Right atrium auricular region (tissue), 2 donors: ENCODE measurements around the gene OR4F6. TPM values are rescaled to one million over a fixed set of nuclear protein-coding genes. Genes with fewer than 3 reads are reported as not detected.
"Not testable (repeated sequence)": the region's sequence is repeated elsewhere in the genome, so short reads cannot be mapped to it uniquely, and the experiment has no call there.

Experiments used
- DNase-seq: peaks from one replicate; pipeline ENCODE4 v3.0.0-alpha.2; 2019; ENCODE audit warnings: low spot score
- H3K27ac ChIP-seq, 2 donors: fragments of 200-600 bp; sonication (generic); 1 replicate in 1 of 2; 2 replicates in 1 of 2; pipeline ENCODE4 v1.5.1; 2016 to 2019
- H3K27me3 ChIP-seq, 2 donors: fragments of 200-600 bp; sonication (generic); one replicate each; pipeline versions ENCODE4 v1.5.1 to v1.6.0; 2017 to 2019
- H3K36me3 ChIP-seq: fragments of 200-600 bp; sonication (generic); one replicate; pipeline ENCODE4 v1.5.1; 2016
- H3K4me1 ChIP-seq, 2 donors: fragments of 200-600 bp; sonication (generic); one replicate each; pipeline versions ENCODE4 v1.5.1 to v1.6.0; 2017 to 2019
- H3K4me3 ChIP-seq, 2 donors: fragments of 200-600 bp; sonication (generic); 1 replicate in 1 of 2; 2 replicates in 1 of 2; pipeline ENCODE4 v1.5.1; 2017 to 2019; ENCODE audit warnings: mild to moderate bottlenecking in 1 of 2, moderate library complexity in 1 of 2
- H3K9me3 ChIP-seq, 2 donors: fragments of 200-600 bp; sonication (generic); one replicate each; pipeline ENCODE4 v1.5.1; 2019
- total RNA-seq, 2 donors: library from RNA; depleted of rRNA; stranded (reverse); fragments of >200 nt; gene quantifications; one replicate each; pipeline ENCODE4 v1.1.0, GENCODE V29; 2016
- TF ChIP-seq, protein P1 (sequence below), 2 donors: fragments of 200-600 bp; sonication (generic); IDR thresholded peaks; one replicate each; pipeline ENCODE4 v1.5.1; 2019; ENCODE audit warnings: antibody characterized with exemption in 2 of 2

The OR4F6 gene
- total RNA-seq, 2 donors from 2014 or later, result not detected

DNA sequence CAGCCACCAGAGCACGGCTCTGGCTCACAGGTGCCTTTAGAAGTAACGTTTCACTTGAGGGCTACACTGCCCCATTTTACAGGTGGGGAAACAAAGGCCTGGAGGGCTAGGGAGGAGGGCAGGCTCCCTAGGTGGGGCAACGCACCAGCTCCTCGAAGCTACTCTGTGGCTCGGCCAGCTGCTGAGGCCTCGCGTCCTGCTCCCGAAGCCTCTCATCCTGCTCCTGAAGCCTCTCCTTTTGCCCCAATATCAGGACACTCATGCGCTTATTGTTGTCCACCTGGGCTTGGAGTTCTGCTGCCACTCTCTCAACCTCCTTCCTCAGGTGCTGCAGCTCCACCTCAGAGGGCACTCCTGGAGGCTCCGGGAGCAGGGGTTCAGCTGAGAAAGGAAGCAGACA is 28.2 kb upstream of the OR4F6 start:
- Histone ChIP-seq H3K27ac (no peak overlapping the region), H3K36me3 (no peaks in the 10 kb centered on the region), H3K9me3 (no peaks in the 10 kb centered on the region), H3K27me3 (no peaks in the 10 kb centered on the region), H3K4me1 (no peaks in the 10 kb centered on the region), H3K4me3 (no peak overlapping the region)
- TF ChIP-seq, protein P1, sequence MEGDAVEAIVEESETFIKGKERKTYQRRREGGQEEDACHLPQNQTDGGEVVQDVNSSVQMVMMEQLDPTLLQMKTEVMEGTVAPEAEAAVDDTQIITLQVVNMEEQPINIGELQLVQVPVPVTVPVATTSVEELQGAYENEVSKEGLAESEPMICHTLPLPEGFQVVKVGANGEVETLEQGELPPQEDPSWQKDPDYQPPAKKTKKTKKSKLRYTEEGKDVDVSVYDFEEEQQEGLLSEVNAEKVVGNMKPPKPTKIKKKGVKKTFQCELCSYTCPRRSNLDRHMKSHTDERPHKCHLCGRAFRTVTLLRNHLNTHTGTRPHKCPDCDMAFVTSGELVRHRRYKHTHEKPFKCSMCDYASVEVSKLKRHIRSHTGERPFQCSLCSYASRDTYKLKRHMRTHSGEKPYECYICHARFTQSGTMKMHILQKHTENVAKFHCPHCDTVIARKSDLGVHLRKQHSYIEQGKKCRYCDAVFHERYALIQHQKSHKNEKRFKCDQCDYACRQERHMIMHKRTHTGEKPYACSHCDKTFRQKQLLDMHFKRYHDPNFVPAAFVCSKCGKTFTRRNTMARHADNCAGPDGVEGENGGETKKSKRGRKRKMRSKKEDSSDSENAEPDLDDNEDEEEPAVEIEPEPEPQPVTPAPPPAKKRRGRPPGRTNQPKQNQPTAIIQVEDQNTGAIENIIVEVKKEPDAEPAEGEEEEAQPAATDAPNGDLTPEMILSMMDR (IDR thresholded peaks at IDR 0.05), result no peak
- no peak for DNase-seq

DNA sequence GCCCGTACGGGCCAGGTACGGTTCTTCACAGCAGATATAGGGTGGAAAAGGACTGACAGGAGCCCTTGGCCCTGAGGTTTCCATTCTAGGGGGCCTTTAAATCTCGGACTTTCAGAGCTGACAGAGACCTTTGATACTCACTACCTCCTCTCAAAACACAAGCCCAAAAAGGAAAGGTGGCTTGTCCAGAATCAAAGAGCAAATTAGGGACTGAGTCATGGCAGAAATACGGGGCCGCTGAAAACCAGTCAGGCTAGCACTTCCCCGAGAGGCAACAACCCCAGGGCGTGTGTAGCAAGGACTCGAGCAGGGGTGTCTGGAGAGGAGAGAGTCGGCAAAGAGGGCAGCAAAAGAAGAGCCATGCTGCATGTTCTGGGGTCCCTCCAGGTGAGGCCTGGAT is 24.7 kb upstream of the OR4F6 start:
- H3K9me3 ChIP-seq, H3K4me3 ChIP-seq, H3K4me1 ChIP-seq, DNase-seq, H3K27ac ChIP-seq, H3K36me3 ChIP-seq, H3K27me3 ChIP-seq: not testable (repeated sequence)

DNA sequence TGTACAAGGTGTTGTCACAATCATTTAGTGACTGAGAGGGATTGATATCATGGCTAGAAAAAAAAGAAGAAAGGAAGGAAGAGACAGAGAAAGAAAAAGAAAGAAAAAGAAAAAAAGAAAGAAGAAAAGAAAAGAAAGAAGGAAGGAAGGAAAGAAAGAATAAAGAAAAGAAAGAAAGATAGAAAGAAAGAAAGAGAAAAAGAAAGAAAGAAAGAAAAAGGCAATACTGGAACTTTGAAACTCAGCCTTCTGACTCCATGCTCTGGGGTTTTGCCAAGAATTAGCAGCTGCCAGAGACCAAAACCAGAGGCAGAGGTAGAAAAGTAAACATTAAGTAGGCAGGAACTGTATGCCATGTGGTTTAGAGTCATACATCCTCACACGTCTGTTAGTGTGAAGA is 23.1 kb upstream of the OR4F6 start:
- H3K4me3 ChIP-seq, DNase-seq, H3K36me3 ChIP-seq, H3K27me3 ChIP-seq, H3K4me1 ChIP-seq, H3K27ac ChIP-seq, H3K9me3 ChIP-seq: not testable (repeated sequence)

DNA sequence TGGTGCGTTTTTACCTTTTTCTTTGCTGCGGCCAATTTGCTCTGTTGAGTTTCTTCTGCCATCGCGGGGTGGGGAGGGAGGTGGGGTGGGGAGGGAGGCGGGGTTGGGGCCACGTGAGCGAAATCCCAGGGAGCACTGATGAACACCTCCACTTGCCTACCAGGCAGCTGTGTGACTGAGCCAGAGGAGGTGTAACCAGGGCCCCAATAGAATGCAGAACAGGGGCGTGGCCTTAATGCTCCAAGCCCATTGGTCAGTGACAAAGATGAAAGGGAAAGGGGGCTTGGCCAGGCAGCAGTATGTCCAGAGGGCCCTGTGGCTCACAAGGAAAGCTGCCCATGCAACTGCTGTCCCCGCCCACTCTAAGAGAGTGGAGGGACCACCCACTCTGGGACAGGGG is 21.4 kb upstream of the OR4F6 start:
- DNase-seq, result no peak
- Histone ChIP-seq H3K27ac (no peak overlapping the region), H3K9me3 (no peaks in the 10 kb centered on the region), H3K36me3 (no peaks in the 10 kb centered on the region), H3K4me1 (no peaks in the 10 kb centered on the region), H3K27me3 (no peaks in the 10 kb centered on the region), H3K4me3 (no peak overlapping the region)
- TF ChIP-seq, protein P1 (IDR thresholded peaks at IDR 0.05), result no peak

GRCh38 chr15:101784644-101785043 is 18.7 kb upstream of the OR4F6 start:
- TF ChIP-seq, protein P1 (IDR thresholded peaks at IDR 0.05), result no peak
- no peaks in the 10 kb centered on the region for H3K4me1 ChIP-seq
- DNase-seq, result no peak
- H3K27ac ChIP-seq, result no peak overlapping the region
- H3K9me3 ChIP-seq, result no peaks in the 10 kb centered on the region
- no peak overlapping the region for H3K4me3 ChIP-seq
- no peaks in the 10 kb centered on the region for H3K27me3 ChIP-seq
- H3K36me3 ChIP-seq, result no peaks in the 10 kb centered on the region

GRCh38 chr15:101786422-101786821 is 16.9 kb upstream of the OR4F6 start:
- H3K36me3 ChIP-seq, H3K4me1 ChIP-seq, DNase-seq, H3K27me3 ChIP-seq, H3K4me3 ChIP-seq, H3K9me3 ChIP-seq, H3K27ac ChIP-seq: not testable (repeated sequence)

DNA sequence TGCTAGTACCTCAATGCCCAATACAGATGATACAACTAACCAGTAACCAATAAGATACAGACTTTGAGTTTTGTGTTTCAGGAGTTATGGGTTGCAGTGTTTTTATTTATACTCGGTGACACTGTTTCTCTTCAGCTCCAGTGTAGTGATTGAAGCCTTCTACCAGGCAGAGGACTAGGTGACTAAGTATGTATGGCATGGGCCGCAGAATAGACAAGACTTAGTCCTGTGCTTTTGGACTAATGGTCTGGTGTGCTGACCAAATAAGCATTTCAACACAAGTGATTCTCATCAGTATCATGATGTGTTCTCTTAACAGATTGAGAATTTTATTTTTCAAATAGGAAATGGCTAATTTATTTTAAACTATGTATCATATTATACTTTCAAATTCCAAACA is 15.3 kb upstream of the OR4F6 start:
- not testable (repeated sequence) for H3K36me3 ChIP-seq

GRCh38 chr15:101788503-101789269 is 14.6 kb upstream of the OR4F6 start:
- H3K36me3 ChIP-seq, H3K27me3 ChIP-seq, H3K9me3 ChIP-seq, H3K27ac ChIP-seq, H3K4me1 ChIP-seq, H3K4me3 ChIP-seq, DNase-seq: not testable (repeated sequence)

More for the DNA sequence above, 15.3 kb upstream of the OR4F6 start:
- not testable (repeated sequence) for H3K9me3 ChIP-seq, H3K27ac ChIP-seq, H3K4me3 ChIP-seq, DNase-seq, H3K27me3 ChIP-seq, H3K4me1 ChIP-seq

DNA sequence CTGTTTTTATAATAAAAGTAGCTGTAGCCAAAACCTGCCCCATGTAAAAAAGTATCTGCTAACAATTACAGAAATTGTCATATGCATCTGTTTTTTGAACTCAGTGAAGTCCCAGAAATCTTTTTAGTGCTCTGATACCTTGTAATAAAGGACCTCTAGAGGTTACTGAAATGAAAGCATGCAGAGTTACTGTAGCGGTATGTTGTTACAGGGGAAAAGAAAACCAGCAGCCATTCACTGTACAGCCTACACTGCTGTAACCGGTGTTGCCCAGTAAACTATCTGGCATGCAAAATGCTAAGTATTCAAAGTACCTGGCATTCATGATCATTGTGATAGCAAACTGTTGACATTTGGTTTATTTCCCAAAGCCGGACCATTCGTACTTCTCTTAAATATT is 12.6 kb upstream of the OR4F6 start:
- H3K4me1 ChIP-seq, H3K27ac ChIP-seq, H3K9me3 ChIP-seq, H3K36me3 ChIP-seq, DNase-seq, H3K4me3 ChIP-seq, H3K27me3 ChIP-seq: not testable (repeated sequence)

- H3K36me3 ChIP-seq, H3K4me1 ChIP-seq, H3K27ac ChIP-seq, H3K9me3 ChIP-seq, H3K4me3 ChIP-seq, H3K27me3 ChIP-seq, DNase-seq: not testable (repeated sequence)
Observed at GRCh38 chr15:101793981-101794380, 9.3 kb upstream of the OR4F6 start.
